Osteoblast (primary cell): ENCODE results near the gene EIF4A3. TPM values are rescaled to one million over a fixed set of nuclear protein-coding genes. Genes with fewer than 3 reads are reported as not detected.

Experiments
- DNase-seq: peaks from one replicate; pipeline ENCODE4 v3.0.0; 2011; ENCODE audit warnings: low spot score, mixed read lengths; ENCODE audit not compliant: insufficient read length; ENCODE audit errors: missing footprints
- H2AFZ ChIP-seq: 2 replicates; pipeline ENCODE4 v1.6.0; 2011; ENCODE audit warnings: mild to moderate bottlenecking, low read length
- H3K27ac ChIP-seq: 2 replicates; pipeline ENCODE4 v1.5.1; 2011; ENCODE audit warnings: mild to moderate bottlenecking, low read depth, low read length, moderate library complexity
- H3K27me3 ChIP-seq: 2 replicates; pipeline ENCODE4 v1.6.0; 2012; ENCODE audit warnings: mild to moderate bottlenecking, control low read depth, inconsistent platforms, low read length, moderate library complexity; ENCODE audit not compliant: insufficient read depth
- H3K36me3 ChIP-seq: 2 replicates; pipeline ENCODE4 v1.5.1; 2011; ENCODE audit warnings: mild to moderate bottlenecking, low read length, control low read depth, moderate library complexity; ENCODE audit not compliant: insufficient read depth
- H3K4me1 ChIP-seq: 2 replicates; pipeline ENCODE4 v1.5.1; 2011; ENCODE audit warnings: mild to moderate bottlenecking, low read length, control low read depth, moderate library complexity; ENCODE audit not compliant: insufficient read depth
- H3K4me2 ChIP-seq: 2 replicates; pipeline ENCODE4 v1.6.0; 2011; ENCODE audit warnings: mild to moderate bottlenecking, low read length; ENCODE audit not compliant: insufficient read depth
- H3K4me3 ChIP-seq: fragments of 200-600 bp; sonication (generic); 3 replicates; pipeline ENCODE4 v1.5.1; 2012; ENCODE audit warnings: mild to moderate bottlenecking, low read length, inconsistent platforms; ENCODE audit not compliant: insufficient read depth
- H3K79me2 ChIP-seq: 2 replicates; pipeline ENCODE4 v1.6.0; 2012; ENCODE audit warnings: mild to moderate bottlenecking, low read length, control low read depth, inconsistent platforms; ENCODE audit not compliant: insufficient read depth
- H3K9me3 ChIP-seq: 2 replicates; pipeline ENCODE4 v1.5.1; 2011; ENCODE audit warnings: low read depth, low read length, control low read depth
- H4K20me1 ChIP-seq: 2 replicates; pipeline ENCODE4 v1.6.0; 2012; ENCODE audit warnings: mild to moderate bottlenecking, low read length, control low read depth; ENCODE audit not compliant: insufficient read depth
- total RNA-seq: library from RNA; depleted of rRNA; stranded (reverse); fragments of >200 nt; gene quantifications from 2 replicates; pipeline ENCODE4 v1.2.3, GENCODE V29; 2012
- TF ChIP-seq, protein P1 (sequence below): IDR thresholded peaks from 2 replicates; pipeline ENCODE4 v1.5.1; 2011; ENCODE audit warnings: mild to moderate bottlenecking, low read depth, low read length, moderate library complexity; ENCODE audit errors: extremely low read depth

EIF4A3 gene
- total RNA-seq, 1 donor = 44.5 TPM

DNA sequence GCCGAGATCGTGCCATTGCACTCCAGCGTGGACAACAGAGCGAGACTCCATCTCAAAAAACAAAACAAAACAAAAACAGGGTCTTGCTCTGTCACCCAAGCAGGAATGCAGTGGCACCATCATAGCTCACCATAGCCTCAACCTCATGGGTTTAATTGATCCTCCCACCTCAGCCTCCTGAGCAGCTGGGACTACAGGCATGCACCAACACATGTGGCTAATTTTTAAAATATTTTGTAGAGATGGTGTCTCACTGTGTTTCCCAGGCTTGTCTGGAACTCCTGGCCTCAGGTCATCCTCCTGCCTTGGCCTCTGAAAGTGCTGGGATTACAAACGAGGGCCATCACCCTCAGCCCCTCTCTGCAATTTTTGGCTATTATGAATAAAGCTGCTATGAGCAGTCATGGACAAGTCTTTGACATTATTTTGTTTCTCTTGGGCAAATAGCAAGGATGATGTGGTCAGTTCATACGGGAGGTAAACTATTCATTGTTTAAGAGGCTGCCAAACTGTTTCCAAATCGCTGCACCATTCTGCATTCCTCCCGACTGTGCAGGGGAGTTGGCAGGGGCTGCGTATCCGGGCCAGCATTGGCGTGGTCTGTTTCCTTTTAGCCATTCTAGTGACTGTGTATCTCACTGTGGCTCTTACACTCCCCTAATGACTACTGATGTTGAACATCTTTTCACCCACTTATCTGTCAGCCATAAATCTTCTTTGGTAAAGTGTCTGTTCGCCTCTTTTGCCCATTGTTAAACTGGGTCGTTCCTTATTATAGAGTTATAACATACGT is 21.1 kb downstream of the EIF4A3 start:
- no peaks in the 10 kb centered on the region for H3K79me2 ChIP-seq
- no peak overlapping the region for H3K4me3 ChIP-seq
- peak overlapping the region; percentile 23 for H3K27ac ChIP-seq
- H4K20me1 ChIP-seq = no peaks in the 10 kb centered on the region
- peaks cover 6% of the 10 kb centered on the region for H3K4me1 ChIP-seq
- H3K4me2 ChIP-seq = peak overlapping the region; percentile 35
- H3K9me3 ChIP-seq = no peaks in the 10 kb centered on the region
- DNase-seq = peak; percentile 82
- H2AFZ ChIP-seq = no peak overlapping the region
- peaks cover 7% of the 10 kb centered on the region for H3K27me3 ChIP-seq
- TF ChIP-seq, protein P1, sequence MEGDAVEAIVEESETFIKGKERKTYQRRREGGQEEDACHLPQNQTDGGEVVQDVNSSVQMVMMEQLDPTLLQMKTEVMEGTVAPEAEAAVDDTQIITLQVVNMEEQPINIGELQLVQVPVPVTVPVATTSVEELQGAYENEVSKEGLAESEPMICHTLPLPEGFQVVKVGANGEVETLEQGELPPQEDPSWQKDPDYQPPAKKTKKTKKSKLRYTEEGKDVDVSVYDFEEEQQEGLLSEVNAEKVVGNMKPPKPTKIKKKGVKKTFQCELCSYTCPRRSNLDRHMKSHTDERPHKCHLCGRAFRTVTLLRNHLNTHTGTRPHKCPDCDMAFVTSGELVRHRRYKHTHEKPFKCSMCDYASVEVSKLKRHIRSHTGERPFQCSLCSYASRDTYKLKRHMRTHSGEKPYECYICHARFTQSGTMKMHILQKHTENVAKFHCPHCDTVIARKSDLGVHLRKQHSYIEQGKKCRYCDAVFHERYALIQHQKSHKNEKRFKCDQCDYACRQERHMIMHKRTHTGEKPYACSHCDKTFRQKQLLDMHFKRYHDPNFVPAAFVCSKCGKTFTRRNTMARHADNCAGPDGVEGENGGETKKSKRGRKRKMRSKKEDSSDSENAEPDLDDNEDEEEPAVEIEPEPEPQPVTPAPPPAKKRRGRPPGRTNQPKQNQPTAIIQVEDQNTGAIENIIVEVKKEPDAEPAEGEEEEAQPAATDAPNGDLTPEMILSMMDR = no peak
- no peaks in the 10 kb centered on the region for H3K36me3 ChIP-seq

DNA sequence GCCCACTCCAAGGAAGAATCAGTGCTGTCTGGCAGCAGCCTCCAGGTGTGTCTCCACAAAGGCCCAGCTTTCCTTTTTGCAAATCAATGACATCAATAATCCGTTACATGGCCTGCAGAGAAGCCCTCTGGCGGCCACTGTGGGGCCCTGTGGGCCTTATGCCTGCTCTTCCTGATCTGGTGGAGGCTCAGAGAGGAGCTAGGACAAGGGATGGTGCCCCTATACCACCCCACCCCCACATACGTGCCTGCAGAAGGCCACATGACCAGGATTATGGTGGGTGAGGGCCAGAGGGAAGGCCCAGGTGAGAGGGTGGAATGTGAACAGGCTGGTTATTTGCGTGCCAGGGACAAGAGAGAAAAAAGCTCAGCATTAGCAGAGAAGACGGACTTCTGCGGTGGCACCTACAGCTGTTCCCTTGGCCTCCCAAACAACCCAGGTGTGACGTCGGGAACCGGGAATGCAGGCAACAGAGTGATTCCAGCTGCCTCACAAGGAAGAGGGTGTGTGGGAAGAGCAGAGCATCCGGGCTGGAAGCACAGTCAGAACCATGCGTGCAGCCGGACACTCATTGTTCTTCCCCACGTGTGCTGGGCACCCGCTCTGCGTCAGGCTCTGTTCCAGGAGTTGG is 22.5 kb downstream of the EIF4A3 start:
- DNase-seq = peak; percentile 84
- H2AFZ ChIP-seq = no peak overlapping the region

DNA sequence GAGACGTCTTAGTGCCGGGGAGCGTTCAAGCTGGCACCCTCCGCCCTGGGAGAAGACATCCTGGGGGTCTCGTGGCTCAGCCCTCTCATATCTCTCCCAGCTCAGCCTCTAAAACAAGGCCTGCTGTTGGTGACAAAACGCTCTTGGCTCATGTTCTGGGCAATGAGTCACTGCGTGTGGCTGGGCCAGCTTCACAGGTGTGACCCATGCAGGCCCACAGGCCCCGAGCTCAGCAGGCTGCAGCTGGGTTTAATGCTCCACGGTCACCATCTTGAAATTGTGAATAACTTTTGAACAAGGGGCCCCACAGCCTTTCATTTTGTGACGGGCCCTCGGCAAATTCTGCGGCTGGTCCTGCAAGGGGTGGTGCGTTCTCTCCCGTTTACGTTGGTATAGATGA is 23.1 kb downstream of the EIF4A3 start:
- Histone ChIP-seq H3K36me3 (no peaks in the 10 kb centered on the region), H3K4me2 (no peak overlapping the region), H3K27me3 (peaks cover 7% of the 10 kb centered on the region), H3K4me1 (peaks cover 6% of the 10 kb centered on the region), H2AFZ (no peak overlapping the region), H3K4me3 (no peak overlapping the region), H3K79me2 (no peaks in the 10 kb centered on the region), H3K9me3 (no peaks in the 10 kb centered on the region), H4K20me1 (no peaks in the 10 kb centered on the region), H3K27ac (no peak overlapping the region)
- TF ChIP-seq, protein P1 = no peak
- peak; percentile 69 for DNase-seq

More for the DNA sequence above, 22.5 kb downstream of the EIF4A3 start:
- Histone ChIP-seq H3K27me3 (peaks cover 7% of the 10 kb centered on the region), H3K4me1 (peaks cover 6% of the 10 kb centered on the region), H3K27ac (no peak overlapping the region), H3K4me2 (no peak overlapping the region), H3K9me3 (no peaks in the 10 kb centered on the region), H4K20me1 (no peaks in the 10 kb centered on the region), H3K79me2 (no peaks in the 10 kb centered on the region), H3K36me3 (no peaks in the 10 kb centered on the region), H3K4me3 (no peak overlapping the region)
- TF ChIP-seq, protein P1 = peak; percentile 56

DNA sequence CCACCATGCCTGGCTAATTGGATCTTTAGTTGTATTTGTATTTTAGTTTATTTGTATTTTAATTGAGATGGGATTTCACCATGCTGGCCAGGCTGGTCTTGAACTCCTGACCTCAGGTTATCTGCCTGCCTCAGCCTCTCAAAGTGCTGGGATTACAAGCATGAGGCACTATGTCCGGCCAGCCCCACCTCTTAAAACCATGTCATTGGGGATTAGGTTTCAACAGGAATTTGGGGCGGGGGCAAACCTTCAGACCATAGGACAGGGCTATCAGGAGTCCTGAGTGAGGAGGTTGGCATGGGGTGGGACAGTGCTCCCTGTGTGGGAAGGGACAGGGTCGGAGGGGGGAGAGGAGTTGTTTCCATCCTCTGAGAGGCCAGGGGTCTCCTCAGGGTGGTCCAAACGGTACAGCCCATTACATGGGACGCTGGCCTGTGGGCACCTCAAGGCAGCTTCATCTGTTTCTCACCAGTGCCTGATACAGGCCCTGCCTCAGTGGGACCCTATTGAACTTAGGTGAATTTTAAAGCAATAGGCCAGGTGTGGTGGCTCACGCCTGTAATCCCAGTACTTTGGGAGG is 23.9 kb downstream of the EIF4A3 start:
- Histone ChIP-seq H4K20me1 (no peaks in the 10 kb centered on the region), H3K27me3 (peaks cover 4% of the 10 kb centered on the region), H2AFZ (no peak overlapping the region), H3K4me2 (no peak overlapping the region), H3K9me3 (no peaks in the 10 kb centered on the region), H3K27ac (no peak overlapping the region), H3K79me2 (no peaks in the 10 kb centered on the region), H3K4me1 (peaks cover 6% of the 10 kb centered on the region), H3K36me3 (no peaks in the 10 kb centered on the region), H3K4me3 (no peak overlapping the region)
- TF ChIP-seq, protein P1 = no peak
- DNase-seq = peak; percentile 18
